GM10266 (cell line): ENCODE measurements around the gene ZNF547.
"Not testable (repeated sequence)": the region's sequence is repeated elsewhere in the genome, so short reads cannot be mapped to it uniquely, and the experiment has no call there.

ENCODE experiments used
- DNase-seq: peaks from one replicate; pipeline ENCODE4 v3.0.0; 2012; ENCODE audit errors: extremely low spot score
- CTCF ChIP-seq: IDR thresholded peaks from 2 replicates; pipeline ENCODE4 v1.5.1; 2012; ENCODE audit warnings: mild to moderate bottlenecking, low read depth; ENCODE audit not compliant: control insufficient read depth, insufficient read depth; ENCODE audit errors: missing control alignments

The ZNF547 gene

GRCh38 chr19:57366776-57367175, 3.4 kb downstream of the ZNF547 start:
- no peak for TF ChIP-seq CTCF
- no peak for DNase-seq

GRCh38 chr19:57374179-57374578, 10.8 kb downstream of the ZNF547 start:
- no peak for DNase-seq
- TF ChIP-seq CTCF: no peak

GRCh38 chr19:57374647-57375046, 11.3 kb downstream of the ZNF547 start:
- DNase-seq: not testable (repeated sequence)

- no peak for DNase-seq
- TF ChIP-seq CTCF: no peak
Observed at GRCh38 chr19:57376151-57376550, 12.8 kb downstream of the ZNF547 start.

GRCh38 chr19:57377498-57378146, 14.3 kb downstream of the ZNF547 start:
- no peak for TF ChIP-seq CTCF
- DNase-seq: no peak

- DNase-seq: no peak
- no peak for TF ChIP-seq CTCF
Observed at GRCh38 chr19:57380923-57381322, 17.6 kb downstream of the ZNF547 start.

- TF ChIP-seq CTCF: no peak
- DNase-seq: no peak
Observed at GRCh38 chr19:57382806-57383488, 19.6 kb downstream of the ZNF547 start.

- no peak for DNase-seq
- TF ChIP-seq CTCF: no peak
Observed at GRCh38 chr19:57389194-57389729, 25.9 kb downstream of the ZNF547 start.
